IPS DF 6.9 (cell line): Measurements from ENCODE around the gene LRRC46.

Experiments used
- DNase-seq: peaks from one replicate; pipeline ENCODE4 v3.0.0-alpha.2; 2013; ENCODE audit warnings: low read depth, low spot score
- H3K27ac ChIP-seq: one replicate; pipeline ENCODE4 v1.5.1; 2013; ENCODE audit warnings: low read length, control low read depth
- H3K27me3 ChIP-seq: 2 replicates; pipeline ENCODE4 v1.6.1; 2013; ENCODE audit warnings: mild to moderate bottlenecking, low read length; ENCODE audit not compliant: control insufficient read depth, insufficient read depth
- H3K36me3 ChIP-seq: 2 replicates; pipeline ENCODE4 v1.6.1; 2013; ENCODE audit warnings: low read length; ENCODE audit not compliant: control insufficient read depth, insufficient read depth
- H3K4me1 ChIP-seq: 2 replicates; pipeline ENCODE4 v1.6.1; 2013; ENCODE audit warnings: low read length; ENCODE audit not compliant: control insufficient read depth, insufficient read depth
- H3K4me3 ChIP-seq: 2 replicates; pipeline ENCODE4 v1.5.1; 2013; ENCODE audit warnings: mild to moderate bottlenecking, low read length
- H3K9me3 ChIP-seq: 2 replicates; pipeline ENCODE4 v1.6.1; 2013; ENCODE audit warnings: low read length, inconsistent platforms; ENCODE audit not compliant: control insufficient read depth, insufficient read depth
- WGBS: extraction: QIAGEN DNeasy Blood & Tissue Kit; methylation state at CpG from one replicate; pipeline ENCODE4 v1.1.7; 2013; ENCODE audit warnings: mixed read lengths, missing lambda C conversion rate; ENCODE audit not compliant: insufficient read length, insufficient coverage; 5-methylcytosine and 5-hydroxymethylcytosine counted together

The LRRC46 gene

GRCh38 chr17:47844227-47844626 lies 12.8 kb downstream of the LRRC46 start:
- no CpG with 5 or more reads among the region's 5 CpGs for WGBS
- peaks cover 10% of the 10 kb centered on the region for H3K4me1 ChIP-seq
- no peak overlapping the region for H3K4me3 ChIP-seq
- DNase-seq: no peak
- H3K36me3 ChIP-seq: no peaks in the 10 kb centered on the region; the same call in 1 of the 2 replicates
- H3K27me3 ChIP-seq: peaks cover 28% of the 10 kb centered on the region
- no peaks in the 10 kb centered on the region for H3K9me3 ChIP-seq
- no peak overlapping the region for H3K27ac ChIP-seq

DNA sequence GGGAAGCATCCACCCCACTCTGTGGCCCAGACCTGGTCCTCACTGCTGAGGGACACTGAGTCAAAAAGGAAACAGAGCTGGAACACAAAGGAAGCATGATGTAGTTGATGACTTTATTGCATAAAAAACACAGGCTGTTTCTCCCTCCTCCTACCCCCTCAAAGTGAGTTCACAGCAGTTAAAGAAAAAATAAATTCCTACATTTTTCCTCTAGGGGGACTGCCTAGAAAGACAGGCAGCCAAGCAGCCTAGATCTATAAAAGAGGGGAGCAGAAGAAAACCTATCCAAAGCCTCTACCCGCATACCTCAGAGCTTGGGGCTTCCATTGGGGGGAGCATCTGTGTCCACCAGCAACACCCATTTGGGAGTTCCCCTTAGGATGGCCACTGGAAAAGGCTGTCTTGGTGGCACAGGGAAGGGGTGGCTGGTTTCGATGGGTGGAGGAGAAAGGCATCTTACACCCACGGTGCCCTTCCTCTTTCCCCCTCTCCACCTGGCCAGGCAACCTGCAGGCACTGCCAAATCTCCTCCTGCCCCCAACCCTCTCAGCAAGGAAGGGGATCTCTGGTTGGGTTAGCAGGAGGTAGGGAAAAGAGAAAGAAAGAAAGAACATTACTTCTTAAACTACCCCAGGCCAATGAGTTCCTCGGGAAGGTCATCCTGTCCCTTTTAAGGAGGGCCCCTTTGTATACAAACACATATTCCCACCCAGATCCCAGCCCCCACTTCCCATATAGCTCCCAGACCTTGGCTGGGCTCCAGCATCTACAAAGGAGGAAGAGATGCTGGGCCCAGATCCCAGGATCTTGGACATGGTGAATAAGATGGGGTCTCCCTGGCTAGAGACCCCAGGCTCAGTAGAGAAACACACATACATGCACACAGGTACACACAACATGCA lies 13.6 kb downstream of the LRRC46 start:
- DNase-seq: no peak
- H3K9me3 ChIP-seq: no peaks in the 10 kb centered on the region
- no CpG with 5 or more reads among the region's 4 CpGs for WGBS
- no peak overlapping the region for H3K27ac ChIP-seq
- H3K4me3 ChIP-seq: no peak overlapping the region
- peaks cover 36% of the 10 kb centered on the region for H3K27me3 ChIP-seq
- H3K36me3 ChIP-seq: no peaks in the 10 kb centered on the region
- H3K4me1 ChIP-seq: peaks cover 7% of the 10 kb centered on the region; the same call in 1 of the 2 replicates

GRCh38 chr17:47845716-47846075 lies 14.2 kb downstream of the LRRC46 start:
- WGBS: no CpG with 5 or more reads among the region's 3 CpGs
- Histone ChIP-seq H3K36me3 (no peaks in the 10 kb centered on the region), H3K27ac (no peak overlapping the region), H3K27me3 (peaks cover 41% of the 10 kb centered on the region), H3K9me3 (no peaks in the 10 kb centered on the region), H3K4me1 (peaks cover 6% of the 10 kb centered on the region; the same call in 1 of the 2 replicates), H3K4me3 (no peak overlapping the region)
- DNase-seq: no peak

GRCh38 chr17:47846716-47847340 lies 15.4 kb downstream of the LRRC46 start:
- Histone ChIP-seq H3K27ac (no peak overlapping the region), H3K9me3 (no peaks in the 10 kb centered on the region), H3K27me3 (peaks cover 41% of the 10 kb centered on the region), H3K4me3 (peak overlapping the region; percentile 7; the same call in 1 of the 2 replicates), H3K4me1 (peaks cover 6% of the 10 kb centered on the region; the same call in 1 of the 2 replicates), H3K36me3 (no peaks in the 10 kb centered on the region)
- WGBS: no CpG with 5 or more reads among the region's 31 CpGs
- DNase-seq: no peak

- no peak for DNase-seq
- H3K4me3 ChIP-seq: peak overlapping the region; percentile 15; the same call in 1 of the 2 replicates
- H3K9me3 ChIP-seq: no peaks in the 10 kb centered on the region
- H3K27ac ChIP-seq: no peak overlapping the region
- H3K27me3 ChIP-seq: peaks cover 47% of the 10 kb centered on the region
- H3K4me1 ChIP-seq: peaks cover 6% of the 10 kb centered on the region; the same call in 1 of the 2 replicates
- H3K36me3 ChIP-seq: no peaks in the 10 kb centered on the region
- no CpG with 5 or more reads among the region's 71 CpGs for WGBS
Observed at GRCh38 chr17:47847341-47848197, 16.1 kb downstream of the LRRC46 start.

DNA sequence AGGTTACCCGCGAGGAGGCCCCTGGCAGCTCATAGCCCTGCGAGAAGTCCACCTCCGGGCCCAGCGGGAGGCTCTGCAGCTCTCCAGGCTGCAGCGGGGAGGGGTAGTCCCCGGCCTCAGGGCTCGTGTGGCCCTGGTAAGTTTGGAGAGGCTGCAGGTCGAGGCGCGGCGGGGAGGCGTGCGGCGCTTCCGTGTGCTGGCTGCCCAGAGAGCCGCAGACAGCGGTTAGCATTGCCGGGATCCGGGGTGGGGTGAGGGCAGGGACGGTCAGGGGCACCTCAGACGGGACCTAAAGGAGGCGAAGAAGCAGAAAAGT lies 16.7 kb downstream of the LRRC46 start:
- Histone ChIP-seq H3K9me3 (no peaks in the 10 kb centered on the region), H3K27ac (no peak overlapping the region), H3K36me3 (no peaks in the 10 kb centered on the region), H3K27me3 (peaks cover 53% of the 10 kb centered on the region), H3K4me3 (peak overlapping the region; percentile 15; the same call in 1 of the 2 replicates), H3K4me1 (peaks cover 5% of the 10 kb centered on the region; the same call in 1 of the 2 replicates)
- DNase-seq: no peak
- no CpG with 5 or more reads among the region's 23 CpGs for WGBS

- H3K4me1 ChIP-seq: peaks cover 2% of the 10 kb centered on the region; the same call in 1 of the 2 replicates
- H3K27ac ChIP-seq: no peak overlapping the region
- H3K27me3 ChIP-seq: peaks cover 68% of the 10 kb centered on the region
- H3K9me3 ChIP-seq: no peaks in the 10 kb centered on the region
- peak overlapping the region; percentile 40; the same call in 1 of the 2 replicates for H3K4me3 ChIP-seq
- no peaks in the 10 kb centered on the region for H3K36me3 ChIP-seq
- DNase-seq: no peak
- WGBS: no CpG with 5 or more reads among the region's 9 CpGs
Observed at GRCh38 chr17:47850373-47850691, 18.9 kb downstream of the LRRC46 start.

DNA sequence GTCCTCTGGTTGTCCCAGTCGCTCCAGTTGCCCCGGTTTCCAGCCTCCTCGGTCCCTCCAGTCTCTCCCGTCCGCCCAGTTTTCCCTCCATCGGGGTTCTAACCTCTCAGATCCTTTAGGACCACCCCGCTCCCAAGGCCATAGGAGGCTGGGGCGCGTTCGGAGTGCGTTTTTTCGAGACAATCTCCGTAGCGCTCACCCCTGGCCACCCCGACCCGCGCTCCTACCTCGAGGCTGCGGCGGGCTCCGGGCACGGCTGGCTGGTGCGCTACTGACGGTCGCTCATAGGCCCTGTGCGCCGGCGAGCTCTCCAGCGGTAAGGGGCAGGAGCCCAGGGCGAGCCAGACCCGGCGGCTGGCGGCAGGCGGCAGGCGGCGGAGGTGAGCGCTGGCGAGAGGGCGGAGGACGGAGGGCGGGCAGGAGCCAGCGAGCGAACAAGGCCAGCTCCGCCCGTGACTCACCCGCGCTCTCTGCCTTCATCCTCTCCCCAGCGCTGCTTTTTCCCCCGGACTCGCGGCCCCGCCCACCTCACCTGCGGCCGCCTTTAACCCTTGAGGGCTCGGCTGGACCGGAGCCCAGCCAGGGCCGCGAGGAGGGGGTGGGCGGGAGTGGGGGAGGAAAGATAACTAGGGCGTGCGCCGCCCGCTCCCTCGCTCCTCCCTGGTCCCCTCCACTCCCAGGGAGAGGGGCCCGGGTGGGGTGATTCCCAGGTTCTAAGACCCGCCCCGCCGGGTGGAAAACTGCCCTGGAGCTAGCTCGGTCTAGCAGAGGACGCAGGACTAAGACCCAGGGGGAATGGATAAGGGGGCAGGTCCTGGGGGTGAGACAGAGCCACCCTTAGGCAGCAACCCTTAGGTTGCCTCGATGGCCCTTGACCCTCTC lies 19.5 kb downstream of the LRRC46 start, which contains the start of gene SP6:
SP6 (minus strand) TSS at position 472 of the 882 bp plus-strand sequence. CDS start 2,734 bp downstream, outside the sequence.
- Histone ChIP-seq H3K27me3 (peaks cover 65% of the 10 kb centered on the region), H3K4me1 (peaks cover 3% of the 10 kb centered on the region; the same call in 1 of the 2 replicates), H3K9me3 (no peaks in the 10 kb centered on the region), H3K36me3 (no peaks in the 10 kb centered on the region), H3K4me3 (peak within 1 kb of the TSS; percentile 40; the same call in 1 of the 2 replicates), H3K27ac (no peak within 1 kb of the TSS)
- DNase-seq: no peak
- no CpG with 5 or more reads among the region's 71 CpGs for WGBS

- H3K27ac ChIP-seq: no peak overlapping the region
Observed at GRCh38 chr17:47851764-47852112, 20.3 kb downstream of the LRRC46 start.

More at GRCh38 chr17:47851764-47852112, 20.3 kb downstream of the LRRC46 start:
- Histone ChIP-seq H3K9me3 (no peaks in the 10 kb centered on the region), H3K27me3 (peaks cover 59% of the 10 kb centered on the region), H3K4me3 (peak overlapping the region; percentile 21; the same call in 1 of the 2 replicates), H3K4me1 (peaks cover 3% of the 10 kb centered on the region; the same call in 1 of the 2 replicates), H3K36me3 (no peaks in the 10 kb centered on the region)
- no peak for DNase-seq
- no CpG with 5 or more reads among the region's 11 CpGs for WGBS
